ENCODE results near the gene TUBB6.

TUBB6 gene

GRCh38 chr18:12306752-12307700 lies 1.0 kb upstream of the TUBB6 start:
- POLR2A ChIA-PET, result interaction anchor here (1.4 kb wide), 1 partner anchor 11 kb away, joined by 5 read pairs; no protein-coding TSS in a partner anchor
- Histone ChIP-seq H3K4me3 (ENCODE audit: control insufficient read depth in 1 of 7, extremely low read depth in 1 of 7, insufficient read depth in 4 of 7, low read depth in 2 of 7, low read length in 6 of 7) (peak overlapping the region; percentile 24 to 73 (median 64)), H3K27me3 (replicated peaks in 2 of 5; ENCODE audit: control insufficient read depth in 4 of 5, insufficient read depth in 5 of 5, low read length in 4 of 5) (peaks cover 0 to 60% (median 19%) of the 10 kb centered on the region in 5 experiments), H3K27ac (ENCODE audit: insufficient read depth in 1 of 2, low read depth in 1 of 2, low read length in 2 of 2, poor library complexity in 1 of 2, severe bottlenecking in 2 of 2) (peak overlapping the region in 1 of 2 experiments; percentile 14), H3K9me3 (ENCODE audit: control extremely low read depth in 1 of 5, control insufficient read depth in 4 of 5, insufficient read depth in 2 of 5, low read depth in 1 of 5, low read length in 4 of 5) (peaks cover 0 to 4% (median 2%) of the 10 kb centered on the region in 5 experiments), H3K36me3 (ENCODE audit: control insufficient read depth in 4 of 4, insufficient read depth in 4 of 4, low read length in 3 of 4) (peaks cover 0 to 3% (median under 1%) of the 10 kb centered on the region in 4 experiments), H3K4me1 (ENCODE audit: control extremely low read depth in 1 of 4, control insufficient read depth in 4 of 4, insufficient read depth in 4 of 4, low read length in 3 of 4) (peaks cover 0 to 31% (median 22%) of the 10 kb centered on the region in 4 experiments)
- 15% methylated on average over 35 of the region's 39 CpGs for WGBS (ENCODE audit: insufficient coverage)
- DNase-seq, result peak; percentile 50 to 91 (median 81)
- CTCF ChIA-PET, result interaction anchor here (1.1 kb wide), 2 partner anchors 8 to 20 kb away, joined by 3 read pairs; no protein-coding TSS in a partner anchor

DNA sequence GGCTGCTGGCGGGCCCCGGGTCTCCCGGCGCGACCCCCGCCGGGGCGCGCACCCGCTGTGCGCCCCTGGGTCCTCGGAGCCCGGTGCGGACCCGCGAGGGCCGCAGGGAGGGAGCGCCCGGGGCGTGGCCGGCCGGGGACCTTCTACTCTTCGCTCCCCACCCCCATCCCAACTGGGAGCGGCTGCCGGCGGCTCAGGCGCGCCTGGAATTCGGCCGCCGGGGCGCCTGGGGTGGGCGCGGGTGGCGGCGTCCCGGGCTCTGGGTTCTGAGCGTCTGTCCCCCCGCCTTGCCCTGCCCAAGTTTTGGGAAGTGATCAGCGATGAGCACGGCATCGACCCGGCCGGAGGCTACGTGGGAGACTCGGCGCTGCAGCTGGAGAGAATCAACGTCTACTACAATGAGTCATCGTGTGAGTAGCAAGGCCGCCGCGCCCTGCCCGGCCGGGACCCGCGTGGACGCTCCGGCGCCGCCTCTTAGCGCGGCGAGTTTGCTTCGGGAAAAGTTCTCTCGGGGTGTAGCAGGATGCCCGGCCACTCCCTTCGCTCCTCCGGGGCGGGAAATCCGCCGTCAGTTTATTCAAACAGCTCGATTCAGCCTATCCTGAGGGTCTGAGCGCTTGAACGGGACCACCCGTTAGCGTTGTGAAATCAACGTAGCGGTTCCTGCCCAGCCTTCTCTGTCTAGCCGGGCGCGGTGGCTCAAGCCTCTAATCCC lies 502 bp downstream of the TUBB6 start:
- ChIA-PET CTCF (interaction anchor here (1.3 to 1.6 kb wide), 4 partner anchors 9 to 37 kb away, joined by 3 to 5 read pairs (median 4); no protein-coding TSS in a partner anchor), POLR2A (interaction anchor here (0.7 to 1.4 kb wide), 2 partner anchors 9 kb away, joined by 5 to 7 read pairs; no protein-coding TSS in a partner anchor)
- DNase-seq, result peak; percentile 63 to 86 (median 78)
- Histone ChIP-seq H3K27ac (ENCODE audit: insufficient read depth in 1 of 2, low read depth in 1 of 2, low read length in 2 of 2, poor library complexity in 1 of 2, severe bottlenecking in 2 of 2) (peak overlapping the region in 1 of 2 experiments; percentile 34), H3K9me3 (ENCODE audit: control extremely low read depth in 1 of 5, control insufficient read depth in 4 of 5, insufficient read depth in 2 of 5, low read depth in 1 of 5, low read length in 4 of 5) (peaks cover 0 to 9% (median 4%) of the 10 kb centered on the region in 5 experiments), H3K27me3 (replicated peaks in 2 of 5; ENCODE audit: control insufficient read depth in 4 of 5, insufficient read depth in 5 of 5, low read length in 4 of 5) (peaks cover 0 to 60% (median 19%) of the 10 kb centered on the region in 5 experiments), H3K4me1 (ENCODE audit: control extremely low read depth in 1 of 4, control insufficient read depth in 4 of 4, insufficient read depth in 4 of 4, low read length in 3 of 4) (peaks cover 0 to 31% (median 22%) of the 10 kb centered on the region in 4 experiments), H3K4me3 (ENCODE audit: control insufficient read depth in 1 of 7, extremely low read depth in 1 of 7, insufficient read depth in 4 of 7, low read depth in 2 of 7, low read length in 6 of 7) (peak overlapping the region; percentile 44 to 73 (median 68)), H3K36me3 (ENCODE audit: control insufficient read depth in 4 of 4, insufficient read depth in 4 of 4, low read length in 3 of 4) (peaks cover 0 to 8% (median 3%) of the 10 kb centered on the region in 4 experiments)
- under 1% methylated on average over 62 of the region's 81 CpGs for WGBS (ENCODE audit: insufficient coverage)

- no peak overlapping the region for H3K27ac ChIP-seq (ENCODE audit: insufficient read depth in 1 of 2, low read depth in 1 of 2, low read length in 2 of 2, poor library complexity in 1 of 2, severe bottlenecking in 2 of 2)
- H3K4me3 ChIP-seq (ENCODE audit: control insufficient read depth in 1 of 7, extremely low read depth in 1 of 7, insufficient read depth in 4 of 7, low read depth in 2 of 7, low read length in 6 of 7), result no peak overlapping the region
- H3K36me3 ChIP-seq (ENCODE audit: control insufficient read depth in 4 of 4, insufficient read depth in 4 of 4, low read length in 3 of 4), result peaks cover 0 to 8% (median 4%) of the 10 kb centered on the region in 4 experiments
- H3K4me1 ChIP-seq (ENCODE audit: control extremely low read depth in 1 of 4, control insufficient read depth in 4 of 4, insufficient read depth in 4 of 4, low read length in 3 of 4), result peaks cover 0 to 42% (median 27%) of the 10 kb centered on the region in 4 experiments
- peaks cover 0 to 9% (median 4%) of the 10 kb centered on the region in 5 experiments for H3K9me3 ChIP-seq (ENCODE audit: control extremely low read depth in 1 of 5, control insufficient read depth in 4 of 5, insufficient read depth in 2 of 5, low read depth in 1 of 5, low read length in 4 of 5)
- ChIA-PET CTCF (interaction anchor here (1.3 to 3.3 kb wide), 5 partner anchors 8 to 38 kb away, joined by 3 to 14 read pairs (median 4); no protein-coding TSS in a partner anchor), POLR2A (no interaction called here)
- 83% methylated on average over 4 of the region's 7 CpGs for WGBS (ENCODE audit: insufficient coverage)
- DNase-seq, result no peak
- H3K27me3 ChIP-seq (replicated peaks in 2 of 5; ENCODE audit: control insufficient read depth in 4 of 5, insufficient read depth in 5 of 5, low read length in 4 of 5), result peaks cover 0 to 56% (median 19%) of the 10 kb centered on the region in 5 experiments
Measured at GRCh38 chr18:12309683-12310198, 1.7 kb downstream of the TUBB6 start.

- POLR2A ChIA-PET, result no interaction called here
- Histone ChIP-seq H3K27ac (ENCODE audit: insufficient read depth in 1 of 2, low read depth in 1 of 2, low read length in 2 of 2, poor library complexity in 1 of 2, severe bottlenecking in 2 of 2) (no peak overlapping the region), H3K36me3 (ENCODE audit: control insufficient read depth in 4 of 4, insufficient read depth in 4 of 4, low read length in 3 of 4) (peaks cover 0 to 10% (median 4%) of the 10 kb centered on the region in 4 experiments), H3K27me3 (replicated peaks in 2 of 5; ENCODE audit: control insufficient read depth in 4 of 5, insufficient read depth in 5 of 5, low read length in 4 of 5) (peaks cover 0 to 46% (median 16%) of the 10 kb centered on the region in 5 experiments), H3K4me3 (ENCODE audit: control insufficient read depth in 1 of 7, extremely low read depth in 1 of 7, insufficient read depth in 4 of 7, low read depth in 2 of 7, low read length in 6 of 7) (no peak overlapping the region), H3K4me1 (ENCODE audit: control extremely low read depth in 1 of 4, control insufficient read depth in 4 of 4, insufficient read depth in 4 of 4, low read length in 3 of 4) (peaks cover 0 to 42% (median 28%) of the 10 kb centered on the region in 4 experiments), H3K9me3 (ENCODE audit: control extremely low read depth in 1 of 5, control insufficient read depth in 4 of 5, insufficient read depth in 2 of 5, low read depth in 1 of 5, low read length in 4 of 5) (peaks cover 0 to 9% (median 4%) of the 10 kb centered on the region in 5 experiments)
- CTCF ChIA-PET, result interaction anchor here (0.7 to 3.3 kb wide), 2 partner anchors 17 to 39 kb away, joined by 3 to 14 read pairs; no protein-coding TSS in a partner anchor
- WGBS (ENCODE audit: insufficient coverage), result 100% methylated on average over 6 of the region's 6 CpGs
- DNase-seq, result no peak
Measured at GRCh38 chr18:12310762-12311161, 2.7 kb downstream of the TUBB6 start.

GRCh38 chr18:12312976-12313375 lies 4.9 kb downstream of the TUBB6 start:
- ChIA-PET POLR2A (interaction anchor here (0.6 kb wide), 1 partner anchor 17 kb away, joined by 3 read pairs; no protein-coding TSS in a partner anchor), CTCF (interaction anchor here (2.7 to 8.2 kb wide), 2 partner anchors 10 to 15 kb away, joined by 12 to 70 read pairs; no protein-coding TSS in a partner anchor)
- Histone ChIP-seq H3K9me3 (ENCODE audit: control extremely low read depth in 1 of 5, control insufficient read depth in 4 of 5, insufficient read depth in 2 of 5, low read depth in 1 of 5, low read length in 4 of 5) (peaks cover 0 to 9% (median 4%) of the 10 kb centered on the region in 5 experiments), H3K27me3 (replicated peaks in 2 of 5; ENCODE audit: control insufficient read depth in 4 of 5, insufficient read depth in 5 of 5, low read length in 4 of 5) (peaks cover 0 to 25% (median 4%) of the 10 kb centered on the region in 5 experiments), H3K4me1 (ENCODE audit: control extremely low read depth in 1 of 4, control insufficient read depth in 4 of 4, insufficient read depth in 4 of 4, low read length in 3 of 4) (peaks cover 0 to 36% (median 25%) of the 10 kb centered on the region in 4 experiments), H3K36me3 (ENCODE audit: control insufficient read depth in 4 of 4, insufficient read depth in 4 of 4, low read length in 3 of 4) (peaks cover 0 to 19% (median 4%) of the 10 kb centered on the region in 4 experiments), H3K4me3 (ENCODE audit: control insufficient read depth in 1 of 7, extremely low read depth in 1 of 7, insufficient read depth in 4 of 7, low read depth in 2 of 7, low read length in 6 of 7) (no peak overlapping the region), H3K27ac (ENCODE audit: insufficient read depth in 1 of 2, low read depth in 1 of 2, low read length in 2 of 2, poor library complexity in 1 of 2, severe bottlenecking in 2 of 2) (no peak overlapping the region)
- DNase-seq, result no peak

DNA sequence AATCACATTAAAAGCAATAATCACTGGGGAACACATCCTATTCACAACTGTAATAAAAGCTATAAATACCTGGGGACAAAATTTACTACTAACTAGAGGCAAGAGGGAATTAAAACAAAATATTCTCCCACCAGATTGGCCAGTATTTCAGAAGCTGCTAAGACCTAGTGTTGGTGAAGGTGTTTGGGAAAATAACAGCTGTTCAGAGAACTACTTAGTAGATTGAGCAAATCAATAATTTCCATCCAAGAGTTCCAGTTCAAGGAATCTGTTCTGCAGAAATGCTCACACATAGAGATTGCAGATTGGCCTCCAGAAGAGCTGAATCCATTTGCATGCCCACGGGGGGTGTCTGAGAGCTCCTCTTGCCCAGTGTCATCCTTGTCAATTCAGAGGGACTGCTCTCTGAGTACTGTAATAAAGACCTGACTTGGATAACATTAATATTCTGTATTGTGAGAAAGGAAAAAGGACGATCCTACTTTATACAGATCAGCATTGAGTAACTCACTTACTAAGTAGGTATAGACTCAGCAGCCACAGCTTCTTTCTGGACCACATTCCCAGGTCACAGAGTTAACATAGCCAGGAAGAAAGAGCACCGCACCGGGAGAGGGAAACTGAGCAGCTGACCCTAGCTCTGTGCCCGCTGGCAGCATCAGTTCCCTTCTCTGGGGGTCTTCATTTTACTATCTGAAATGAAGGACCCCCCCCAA lies 5.6 kb downstream of the TUBB6 start:
- peaks cover 0 to 9% (median 4%) of the 10 kb centered on the region in 5 experiments for H3K9me3 ChIP-seq (ENCODE audit: control extremely low read depth in 1 of 5, control insufficient read depth in 4 of 5, insufficient read depth in 2 of 5, low read depth in 1 of 5, low read length in 4 of 5)
- ChIA-PET CTCF (interaction anchor here (1.3 to 8.2 kb wide), 4 partner anchors 10 to 42 kb away, joined by 4 to 70 read pairs (median 8); no protein-coding TSS in a partner anchor), POLR2A (no interaction called here)
- no peak for DNase-seq
- no peak overlapping the region for H3K27ac ChIP-seq (ENCODE audit: insufficient read depth in 1 of 2, low read depth in 1 of 2, low read length in 2 of 2, poor library complexity in 1 of 2, severe bottlenecking in 2 of 2)
- H3K4me3 ChIP-seq (ENCODE audit: control insufficient read depth in 1 of 7, extremely low read depth in 1 of 7, insufficient read depth in 4 of 7, low read depth in 2 of 7, low read length in 6 of 7), result no peak overlapping the region
- whole genome bisulfite sequencing (ENCODE audit: insufficient coverage), result 98% methylated on average over 4 of the region's 5 CpGs
- peaks cover 0 to 19% (median 4%) of the 10 kb centered on the region in 4 experiments for H3K36me3 ChIP-seq (ENCODE audit: control insufficient read depth in 4 of 4, insufficient read depth in 4 of 4, low read length in 3 of 4)
- H3K4me1 ChIP-seq (ENCODE audit: control extremely low read depth in 1 of 4, control insufficient read depth in 4 of 4, insufficient read depth in 4 of 4, low read length in 3 of 4), result peaks cover 0 to 37% (median 25%) of the 10 kb centered on the region in 4 experiments
- peaks cover 0 to 19% (median 4%) of the 10 kb centered on the region in 5 experiments for H3K27me3 ChIP-seq (replicated peaks in 2 of 5; ENCODE audit: control insufficient read depth in 4 of 5, insufficient read depth in 5 of 5, low read length in 4 of 5)
